Prostate gland (tissue), 2 donors: Measurements from ENCODE around the gene ZNF385B. TPM values are rescaled to one million over a fixed set of nuclear protein-coding genes. Genes with fewer than 3 reads are reported as not detected.

Experiments
- DNase-seq: peaks from one replicate; pipeline ENCODE4 v3.0.0-alpha.2; 2019; ENCODE audit warnings: low spot score
- H3K27ac ChIP-seq, 2 donors: fragments of 200-600 bp; sonication (generic); 2 replicates each; pipeline ENCODE4 v1.5.1; 2017 to 2019
- H3K27me3 ChIP-seq: fragments of 200-600 bp; sonication (generic); replicated peaks from 2 replicates; pipeline ENCODE4 v1.5.1; 2019; ENCODE audit not compliant: insufficient read depth
- H3K36me3 ChIP-seq, 2 donors: fragments of 200-600 bp; sonication (generic); 1 replicate in 1 of 2; 2 replicates in 1 of 2; pipeline versions ENCODE4 v1.5.1 to v1.8.1; 2017 to 2019
- H3K4me1 ChIP-seq: fragments of 200-600 bp; sonication (generic); replicated peaks from 2 replicates; pipeline ENCODE4 v1.5.1; 2019
- H3K4me3 ChIP-seq, 2 donors: fragments of 200-600 bp; sonication (generic); 2 replicates each; pipeline ENCODE4 v1.5.1; 2017 to 2019
- H3K9me3 ChIP-seq: fragments of 200-600 bp; sonication (generic); 2 replicates; pipeline ENCODE4 v1.5.1; 2017
- POLR2A ChIP-seq: fragments of 450-650 bp; IDR thresholded peaks from one replicate; pipeline ENCODE4 v1.6.1; 2016; ENCODE audit warnings: antibody characterized with exemption, mild to moderate bottlenecking
- POLR2AphosphoS5 ChIP-seq: sonication (generic); formaldehyde crosslinking; IDR thresholded peaks from one replicate; pipeline ENCODE4 v1.6.1; 2017; ENCODE audit warnings: antibody characterized with exemption
- WGBS: methylation state at CpG from one replicate; pipeline ENCODE4 v1.1.5; 2018; 5-methylcytosine and 5-hydroxymethylcytosine counted together
- intact Hi-C: fragments of 100-400 bp; cut with DNase I; formaldehyde crosslinking; loops from one replicate; pipeline ENCODE4 v1.14.2; 2022
- total RNA-seq, 2 donors: library from RNA; depleted of rRNA; stranded (reverse); fragments of >200 nt; gene quantifications; one replicate each; pipeline ENCODE4 v1.1.0, GENCODE V29; 2016
- TF ChIP-seq, protein P1 (sequence below), 4 experiments: fragments of 200-600 bp in 2 of 4; fragments of 450-650 bp in 2 of 4; sonication (generic) in 2 of 4; IDR thresholded peaks; 1 replicate in 3 of 4; 2 replicates in 1 of 4; pipeline ENCODE4 v1.5.1; 2016 to 2019; ENCODE audit warnings: antibody characterized with exemption in 4 of 4, mild to moderate bottlenecking in 2 of 4, moderate library complexity in 2 of 4

The ZNF385B gene
- total RNA-seq, 2 donors from 2014 or later: 4.9 to 35.7 TPM

DNA sequence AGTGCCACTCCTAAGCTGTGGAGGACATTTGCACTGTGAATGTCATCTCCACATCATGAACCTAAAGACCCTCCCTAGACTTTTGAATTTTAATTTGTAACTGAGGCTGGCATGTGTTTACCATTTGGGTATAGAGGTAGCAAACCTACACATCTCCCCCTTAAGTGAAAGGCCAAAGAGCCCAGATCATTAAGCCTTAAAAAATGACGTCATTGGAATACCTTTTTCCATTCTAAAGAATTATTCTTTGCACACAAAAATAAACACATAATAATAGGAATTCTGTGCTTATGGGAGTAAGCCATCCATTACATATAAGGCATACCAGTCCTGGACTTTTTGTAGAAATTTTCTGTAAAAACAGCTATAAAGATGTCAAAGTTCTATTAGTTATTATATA is 38.9 kb downstream of the ZNF385B start:
- no peak for DNase-seq

GRCh38 chr2:179818546-179818945 is 42.9 kb downstream of the ZNF385B start:
- TF ChIP-seq POLR2AphosphoS5 (no peak), POLR2A (no peak)
- TF ChIP-seq, protein P1, sequence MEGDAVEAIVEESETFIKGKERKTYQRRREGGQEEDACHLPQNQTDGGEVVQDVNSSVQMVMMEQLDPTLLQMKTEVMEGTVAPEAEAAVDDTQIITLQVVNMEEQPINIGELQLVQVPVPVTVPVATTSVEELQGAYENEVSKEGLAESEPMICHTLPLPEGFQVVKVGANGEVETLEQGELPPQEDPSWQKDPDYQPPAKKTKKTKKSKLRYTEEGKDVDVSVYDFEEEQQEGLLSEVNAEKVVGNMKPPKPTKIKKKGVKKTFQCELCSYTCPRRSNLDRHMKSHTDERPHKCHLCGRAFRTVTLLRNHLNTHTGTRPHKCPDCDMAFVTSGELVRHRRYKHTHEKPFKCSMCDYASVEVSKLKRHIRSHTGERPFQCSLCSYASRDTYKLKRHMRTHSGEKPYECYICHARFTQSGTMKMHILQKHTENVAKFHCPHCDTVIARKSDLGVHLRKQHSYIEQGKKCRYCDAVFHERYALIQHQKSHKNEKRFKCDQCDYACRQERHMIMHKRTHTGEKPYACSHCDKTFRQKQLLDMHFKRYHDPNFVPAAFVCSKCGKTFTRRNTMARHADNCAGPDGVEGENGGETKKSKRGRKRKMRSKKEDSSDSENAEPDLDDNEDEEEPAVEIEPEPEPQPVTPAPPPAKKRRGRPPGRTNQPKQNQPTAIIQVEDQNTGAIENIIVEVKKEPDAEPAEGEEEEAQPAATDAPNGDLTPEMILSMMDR (IDR thresholded peaks at IDR 0.05): no peak
- H3K4me1 ChIP-seq: no peaks in the 10 kb centered on the region
- intact Hi-C loops: no loop called here
- 84% methylated on average over 8 of the region's 8 CpGs for WGBS
- H3K27ac ChIP-seq: no peak overlapping the region
- no peaks in the 10 kb centered on the region for H3K36me3 ChIP-seq
- H3K27me3 ChIP-seq: no peaks in the 10 kb centered on the region
- no peak overlapping the region for H3K4me3 ChIP-seq
- DNase-seq: no peak
- H3K9me3 ChIP-seq: no peaks in the 10 kb centered on the region

More for the DNA sequence above, 38.9 kb downstream of the ZNF385B start:
- no peaks in the 10 kb centered on the region for H3K9me3 ChIP-seq
- H3K27ac ChIP-seq: no peak overlapping the region
- no peaks in the 10 kb centered on the region for H3K4me1 ChIP-seq
- no peaks in the 10 kb centered on the region for H3K27me3 ChIP-seq
- intact Hi-C loops: no loop called here
- H3K4me3 ChIP-seq: no peak overlapping the region
- WGBS: 67% methylated on average over 1 of the region's 1 CpG
- TF ChIP-seq POLR2AphosphoS5 (no peak), POLR2A (no peak)
- TF ChIP-seq, protein P1 (IDR thresholded peaks at IDR 0.05): no peak
- H3K36me3 ChIP-seq: no peaks in the 10 kb centered on the region

DNA sequence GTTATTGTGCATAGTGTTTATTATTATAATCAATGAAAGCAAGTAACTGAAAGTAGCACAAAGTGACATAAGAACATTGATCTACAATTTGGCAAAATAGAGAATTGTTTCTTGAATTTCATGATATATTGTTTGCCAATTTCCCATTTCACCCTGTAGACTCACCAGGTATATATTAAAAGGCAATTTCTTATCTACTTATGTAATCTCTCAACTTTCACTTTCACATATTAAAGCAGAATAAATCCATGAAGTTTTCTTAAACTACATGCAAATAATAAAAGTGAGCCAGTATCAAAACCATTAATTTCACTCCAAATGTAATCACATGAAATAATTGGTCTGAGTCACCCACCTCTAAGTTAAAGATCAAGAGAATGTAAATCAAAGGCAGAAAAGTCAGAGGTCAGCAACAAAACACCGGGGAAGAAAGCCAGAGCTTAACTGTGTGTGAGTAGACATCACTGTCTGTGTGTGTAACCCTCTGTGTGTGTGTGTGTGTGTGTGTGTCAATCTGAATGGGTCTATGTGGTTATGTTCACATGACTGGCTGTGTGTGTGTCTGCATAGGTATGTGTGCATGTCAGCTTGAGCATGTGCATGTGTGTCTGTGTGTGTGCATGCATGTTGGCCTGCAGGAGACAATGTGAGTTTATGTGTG is 44.1 kb downstream of the ZNF385B start:
- Histone ChIP-seq H3K4me3 (no peak overlapping the region), H3K36me3 (no peaks in the 10 kb centered on the region), H3K4me1 (no peaks in the 10 kb centered on the region), H3K27ac (no peak overlapping the region), H3K27me3 (no peaks in the 10 kb centered on the region), H3K9me3 (no peaks in the 10 kb centered on the region)
- 26% methylated on average over 1 of the region's 1 CpG for WGBS
- TF ChIP-seq POLR2AphosphoS5 (no peak), POLR2A (no peak)
- TF ChIP-seq, protein P1 (IDR thresholded peaks at IDR 0.05): no peak
- no peak for DNase-seq
- intact Hi-C loops: no loop called here

DNA sequence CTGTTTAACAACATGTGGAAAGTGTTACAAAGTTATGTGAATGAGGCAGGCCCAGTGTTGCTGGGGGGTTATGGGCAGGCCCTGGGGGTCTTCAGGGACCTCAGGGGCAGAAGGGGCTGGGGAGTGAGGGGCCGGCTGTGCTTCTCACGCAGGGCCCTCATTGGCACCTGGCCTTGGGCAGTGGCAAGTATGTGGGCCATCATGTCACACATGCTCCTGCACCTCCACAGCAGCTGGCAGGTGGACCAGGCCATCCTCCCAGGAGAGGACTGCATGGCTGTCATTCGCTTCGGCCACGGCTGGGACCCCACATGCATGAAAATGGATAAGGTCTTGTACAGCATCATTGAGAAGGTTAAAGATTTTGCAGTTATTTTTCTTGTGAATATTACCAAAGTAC is 47.4 kb downstream of the ZNF385B start:
- Histone ChIP-seq H3K4me3 (no peak overlapping the region), H3K27me3 (no peaks in the 10 kb centered on the region), H3K36me3 (no peaks in the 10 kb centered on the region), H3K9me3 (no peaks in the 10 kb centered on the region), H3K27ac (no peak overlapping the region), H3K4me1 (no peaks in the 10 kb centered on the region)
- WGBS: 99% methylated on average over 5 of the region's 5 CpGs
- DNase-seq: no peak
- intact Hi-C loops: no loop called here
- no peak for TF ChIP-seq POLR2AphosphoS5
- TF ChIP-seq, protein P1 (IDR thresholded peaks at IDR 0.05): no peak
- TF ChIP-seq POLR2A: no peak

DNA sequence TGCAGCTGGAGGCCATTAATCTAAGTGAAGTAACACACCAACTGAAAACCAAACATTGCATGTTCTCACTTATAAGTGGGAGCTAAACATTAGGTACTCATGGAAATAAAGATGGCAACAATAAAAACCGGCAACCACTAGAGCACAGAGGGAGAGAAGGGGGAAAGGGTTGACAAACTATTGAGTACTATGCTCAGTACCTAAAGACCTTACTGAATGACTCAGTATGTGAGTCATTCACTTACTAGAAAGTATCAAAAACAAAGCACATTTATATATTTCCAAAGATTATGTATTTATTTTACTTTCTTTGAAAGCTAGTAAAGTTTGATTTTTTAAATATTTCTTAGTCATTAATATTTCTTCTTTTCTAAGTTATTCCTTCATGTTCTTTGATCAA is 48.9 kb downstream of the ZNF385B start:
- intact Hi-C loops: no loop called here
- TF ChIP-seq POLR2AphosphoS5 (no peak), POLR2A (no peak)
- Histone ChIP-seq H3K36me3 (no peaks in the 10 kb centered on the region), H3K4me3 (no peak overlapping the region), H3K27me3 (no peaks in the 10 kb centered on the region), H3K9me3 (no peaks in the 10 kb centered on the region), H3K4me1 (no peaks in the 10 kb centered on the region), H3K27ac (no peak overlapping the region)
- 87% methylated on average over 1 of the region's 1 CpG for WGBS
- DNase-seq: no peak
